Measurements from ENCODE around the gene ATM. TPM values are rescaled to one million over a fixed set of nuclear protein-coding genes. Genes with fewer than 3 reads are reported as not detected.
"Not testable (repeated sequence)": the region's sequence is repeated elsewhere in the genome, so short reads cannot be mapped to it uniquely, and the experiment has no call there.

The ATM gene
- total RNA-seq, 1 donor from 2014 or later = 30.1 TPM

- Histone ChIP-seq H3K27me3 (ENCODE audit: low read depth) (no peaks in the 10 kb centered on the region), H3K4me3 (no peak overlapping the region), H3K4me1 (no peaks in the 10 kb centered on the region), H3K36me3 (no peaks in the 10 kb centered on the region), H3K9me3 (replicated peaks) (peaks cover 14% of the 10 kb centered on the region), H3K27ac (replicated peaks) (no peak overlapping the region)
- DNase-seq = no peak
- intact Hi-C loops (cut with micrococcal nuclease) = no loop called here
- no peak for TF ChIP-seq CTCF (IDR thresholded peaks at IDR 0.05; ENCODE audit: borderline replicate concordance)
These were observed 192.1 kb downstream of the ATM start for GRCh38 chr11:108414958-108415357.

- H3K27me3 ChIP-seq (ENCODE audit: low read depth); intact Hi-C loops (cut with micrococcal nuclease); H3K4me3 ChIP-seq; H3K4me1 ChIP-seq; DNase-seq; H3K27ac ChIP-seq (replicated peaks); H3K36me3 ChIP-seq: not testable (repeated sequence)
- peak; percentile 59 for TF ChIP-seq CTCF (IDR thresholded peaks at IDR 0.05; ENCODE audit: borderline replicate concordance)
- H3K9me3 ChIP-seq (replicated peaks) = peaks cover 14% of the 10 kb centered on the region
These were observed 194.7 kb downstream of the ATM start for GRCh38 chr11:108417551-108417950.

Other genes with a start within 250 kb of the ATM start
- 42.5 TPM for gene CUL5, start 214.2 kb upstream of the ATM start, total RNA-seq
- 404 TPM for gene ACAT1, start 101.5 kb upstream of the ATM start, total RNA-seq
- 6.3 TPM for gene NPAT, start 429 bp upstream of the ATM start, total RNA-seq
- 0.36 TPM for gene C11orf65, start 244.5 kb downstream of the ATM start, total RNA-seq